SK-N-MC (cell line): ENCODE data around the gene PEX1.

Source experiments
- EZH2 ChIP-seq: fragments of 200-600 bp; sonication (generic); IDR thresholded peaks from one replicate; pipeline ENCODE4 v1.6.1; 2017; ENCODE audit warnings: antibody characterized with exemption
- FOXP2 ChIP-seq: optimal IDR thresholded peaks from 2 replicates; pipeline ENCODE3; 2011; ENCODE audit warnings: mild to moderate bottlenecking, moderate library complexity; ENCODE audit not compliant: insufficient read depth; ENCODE audit errors: extremely low read length, control extremely low read depth
- POLR2AphosphoS5 ChIP-seq: IDR thresholded peaks from 2 replicates; pipeline ENCODE4 v1.6.1; 2012; ENCODE audit warnings: mild to moderate bottlenecking, low read depth, low read length, borderline replicate concordance

DNA sequence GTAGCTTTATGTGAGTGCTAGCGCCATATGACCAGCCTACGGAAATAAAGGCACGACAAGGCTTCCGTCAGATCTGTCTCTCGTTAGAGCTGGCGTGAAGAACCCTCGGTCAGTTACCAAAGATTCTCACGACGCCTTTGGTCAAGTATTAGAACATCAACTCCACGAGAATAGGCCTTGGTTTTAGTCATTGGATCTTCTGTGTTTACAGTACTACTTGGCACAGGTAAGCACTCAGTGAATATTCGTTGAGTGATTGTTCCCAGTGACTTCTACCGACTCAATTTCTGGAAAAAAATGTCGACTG, 591 bp upstream of the PEX1 start:
- no peak for TF ChIP-seq POLR2AphosphoS5
- TF ChIP-seq EZH2 = no peak
- no peak for TF ChIP-seq FOXP2
